Osteoblast (primary cell): ENCODE results near the gene STX10. TPM values are rescaled to one million over a fixed set of nuclear protein-coding genes. Genes with fewer than 3 reads are reported as not detected.
"Not testable (repeated sequence)": the region's sequence is repeated elsewhere in the genome, so short reads cannot be mapped to it uniquely, and the experiment has no call there.

Experiments
- DNase-seq: peaks from one replicate; pipeline ENCODE4 v3.0.0; 2011; ENCODE audit warnings: low spot score, mixed read lengths; ENCODE audit not compliant: insufficient read length; ENCODE audit errors: missing footprints
- H2AFZ ChIP-seq: 2 replicates; pipeline ENCODE4 v1.6.0; 2011; ENCODE audit warnings: mild to moderate bottlenecking, low read length
- H3K27ac ChIP-seq: 2 replicates; pipeline ENCODE4 v1.5.1; 2011; ENCODE audit warnings: mild to moderate bottlenecking, low read depth, low read length, moderate library complexity
- H3K27me3 ChIP-seq: 2 replicates; pipeline ENCODE4 v1.6.0; 2012; ENCODE audit warnings: mild to moderate bottlenecking, control low read depth, inconsistent platforms, low read length, moderate library complexity; ENCODE audit not compliant: insufficient read depth
- H3K36me3 ChIP-seq: 2 replicates; pipeline ENCODE4 v1.5.1; 2011; ENCODE audit warnings: mild to moderate bottlenecking, low read length, control low read depth, moderate library complexity; ENCODE audit not compliant: insufficient read depth
- H3K4me1 ChIP-seq: 2 replicates; pipeline ENCODE4 v1.5.1; 2011; ENCODE audit warnings: mild to moderate bottlenecking, low read length, control low read depth, moderate library complexity; ENCODE audit not compliant: insufficient read depth
- H3K4me2 ChIP-seq: 2 replicates; pipeline ENCODE4 v1.6.0; 2011; ENCODE audit warnings: mild to moderate bottlenecking, low read length; ENCODE audit not compliant: insufficient read depth
- H3K4me3 ChIP-seq: fragments of 200-600 bp; sonication (generic); 3 replicates; pipeline ENCODE4 v1.5.1; 2012; ENCODE audit warnings: mild to moderate bottlenecking, low read length, inconsistent platforms; ENCODE audit not compliant: insufficient read depth
- H3K79me2 ChIP-seq: 2 replicates; pipeline ENCODE4 v1.6.0; 2012; ENCODE audit warnings: mild to moderate bottlenecking, low read length, control low read depth, inconsistent platforms; ENCODE audit not compliant: insufficient read depth
- H3K9me3 ChIP-seq: 2 replicates; pipeline ENCODE4 v1.5.1; 2011; ENCODE audit warnings: low read depth, low read length, control low read depth
- H4K20me1 ChIP-seq: 2 replicates; pipeline ENCODE4 v1.6.0; 2012; ENCODE audit warnings: mild to moderate bottlenecking, low read length, control low read depth; ENCODE audit not compliant: insufficient read depth
- CTCF ChIP-seq: IDR thresholded peaks from 2 replicates; pipeline ENCODE4 v1.5.1; 2011; ENCODE audit warnings: mild to moderate bottlenecking, low read depth, low read length, moderate library complexity; ENCODE audit errors: extremely low read depth
- total RNA-seq: library from RNA; depleted of rRNA; stranded (reverse); fragments of >200 nt; gene quantifications from 2 replicates; pipeline ENCODE4 v1.2.3, GENCODE V29; 2012

The STX10 gene
- total RNA-seq, 1 donor, result 81.1 TPM

GRCh38 chr19:13190781-13191540 lies 40.8 kb upstream of the STX10 start:
- Histone ChIP-seq H3K79me2 (no peaks in the 10 kb centered on the region), H4K20me1 (no peaks in the 10 kb centered on the region), H3K27ac (no peak overlapping the region), H3K9me3 (no peaks in the 10 kb centered on the region), H3K4me3 (no peak overlapping the region), H3K4me1 (no peaks in the 10 kb centered on the region), H2AFZ (no peak overlapping the region), H3K4me2 (no peak overlapping the region), H3K27me3 (no peaks in the 10 kb centered on the region), H3K36me3 (no peaks in the 10 kb centered on the region)
- TF ChIP-seq CTCF, result no peak
- DNase-seq, result no peak

DNA sequence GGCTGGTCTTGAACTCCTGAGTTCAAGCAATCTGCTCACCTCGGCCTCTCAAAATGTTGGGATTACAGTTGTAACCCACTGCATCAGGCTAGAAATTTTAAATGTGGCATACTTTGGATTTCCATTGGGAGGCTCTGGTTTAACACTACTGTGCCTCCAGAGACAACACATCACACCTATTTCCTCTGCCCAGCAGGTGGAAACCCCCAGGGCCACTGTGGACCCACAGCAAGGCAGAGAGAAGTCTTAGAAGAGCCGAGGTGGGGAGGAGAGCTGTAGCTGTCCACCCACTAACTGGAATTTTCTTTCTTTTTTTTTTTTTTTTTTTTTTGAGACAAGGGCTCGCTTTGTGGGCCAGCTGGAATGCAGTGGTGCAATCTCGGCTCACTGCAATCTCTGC lies 39.4 kb upstream of the STX10 start:
- no peak overlapping the region for H3K27ac ChIP-seq
- H3K9me3 ChIP-seq, result no peaks in the 10 kb centered on the region
- H3K4me2 ChIP-seq, result no peak overlapping the region
- TF ChIP-seq CTCF, result no peak
- no peaks in the 10 kb centered on the region for H3K36me3 ChIP-seq
- no peak for DNase-seq
- no peaks in the 10 kb centered on the region for H3K79me2 ChIP-seq
- no peaks in the 10 kb centered on the region for H4K20me1 ChIP-seq
- H3K4me1 ChIP-seq, result no peaks in the 10 kb centered on the region
- no peaks in the 10 kb centered on the region for H3K27me3 ChIP-seq
- H3K4me3 ChIP-seq, result no peak overlapping the region
- H2AFZ ChIP-seq, result no peak overlapping the region

DNA sequence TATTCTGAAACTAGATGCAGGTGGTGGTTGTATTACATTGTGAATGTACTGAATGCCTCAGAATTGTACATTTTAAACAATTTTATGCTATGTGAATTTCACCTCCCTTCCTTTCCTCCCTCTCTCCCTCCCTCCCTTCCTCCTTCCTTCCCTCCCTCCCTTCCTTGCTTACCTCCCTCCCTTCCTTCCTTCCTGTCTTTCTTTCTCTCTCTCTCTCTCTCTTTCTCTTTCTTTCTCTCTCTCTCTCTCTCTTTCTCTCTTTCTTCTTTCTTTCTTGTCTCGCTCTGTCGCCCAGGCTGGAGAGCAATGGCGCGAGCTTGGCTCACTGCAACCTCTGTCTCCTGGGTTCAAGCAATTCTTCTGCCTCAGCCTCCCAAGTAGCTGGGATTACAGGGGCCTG lies 37.2 kb upstream of the STX10 start:
- no peak overlapping the region for H3K4me2 ChIP-seq
- TF ChIP-seq CTCF, result no peak
- H2AFZ ChIP-seq, result no peak overlapping the region
- DNase-seq, result no peak
- no peaks in the 10 kb centered on the region for H3K79me2 ChIP-seq
- H4K20me1 ChIP-seq, result no peaks in the 10 kb centered on the region
- no peaks in the 10 kb centered on the region for H3K27me3 ChIP-seq
- H3K4me3 ChIP-seq, result no peak overlapping the region
- no peaks in the 10 kb centered on the region for H3K4me1 ChIP-seq
- no peaks in the 10 kb centered on the region for H3K36me3 ChIP-seq
- no peak overlapping the region for H3K27ac ChIP-seq
- H3K9me3 ChIP-seq, result no peaks in the 10 kb centered on the region

DNA sequence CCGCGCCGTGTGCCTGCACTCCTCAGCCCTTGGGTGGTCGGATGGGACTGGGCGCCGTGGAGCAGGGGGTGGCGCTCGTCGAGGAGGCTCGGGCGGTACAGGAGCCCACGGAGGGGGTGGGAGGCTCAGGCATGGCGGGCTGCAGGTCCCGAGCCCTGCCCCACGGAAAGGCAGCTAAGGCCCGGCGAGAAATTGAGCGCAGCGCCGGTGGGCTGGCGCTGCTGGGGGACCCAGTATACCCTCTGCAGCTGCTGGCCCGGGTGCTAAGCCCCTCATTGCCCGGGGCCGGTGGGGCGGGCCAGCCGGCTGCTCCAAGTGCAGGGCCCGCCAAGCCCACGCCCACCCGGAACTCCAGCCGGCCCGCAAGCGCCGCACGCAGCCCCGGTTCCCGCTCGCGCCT lies 36.5 kb upstream of the STX10 start:
- not testable (repeated sequence) for H3K79me2 ChIP-seq, H3K4me1 ChIP-seq, H3K27ac ChIP-seq, H3K27me3 ChIP-seq, H3K4me3 ChIP-seq, H4K20me1 ChIP-seq, H2AFZ ChIP-seq, DNase-seq, H3K36me3 ChIP-seq, H3K4me2 ChIP-seq, H3K9me3 ChIP-seq

DNA sequence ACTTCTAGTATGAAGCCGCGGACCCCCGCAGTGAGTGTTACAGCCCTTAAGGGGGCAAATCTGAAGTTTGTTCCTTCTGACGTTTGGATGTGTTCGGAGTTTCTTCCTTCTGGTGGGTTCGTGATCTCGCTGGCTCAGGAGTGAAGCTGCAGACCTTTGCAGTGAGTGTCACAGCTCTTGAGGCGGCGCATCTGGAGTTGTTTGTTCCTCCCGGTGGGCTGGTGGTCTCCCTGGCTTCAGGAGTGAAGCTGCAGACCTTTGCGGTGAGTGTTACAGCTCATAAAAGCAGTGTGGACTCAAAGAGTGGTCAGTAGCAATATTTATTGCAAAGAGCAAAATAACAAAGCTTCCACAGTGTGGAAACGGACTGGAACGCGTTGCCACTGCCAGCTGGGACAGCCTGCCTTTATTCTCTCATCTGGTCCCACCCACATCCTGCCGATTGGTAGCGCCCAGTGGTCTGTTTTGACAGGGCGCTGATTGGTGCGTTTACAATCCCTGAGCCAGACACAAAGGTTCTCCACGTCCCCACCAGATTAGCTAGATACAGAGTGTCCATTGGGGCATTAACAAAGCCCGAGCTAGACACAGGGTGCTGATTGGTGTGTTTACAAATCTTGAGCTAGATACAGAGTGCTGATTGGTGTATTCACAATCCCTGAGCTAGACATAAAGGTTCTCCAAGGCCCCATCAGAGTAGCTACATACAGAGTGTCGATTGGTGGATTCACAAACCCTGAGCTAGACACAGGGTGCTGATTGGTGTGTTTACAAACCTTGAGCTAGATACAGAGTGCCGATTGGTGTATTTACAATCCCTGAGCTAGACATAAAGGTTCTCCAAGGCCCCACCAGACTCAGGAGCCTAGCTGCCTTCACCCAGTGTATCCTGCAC lies 35.8 kb upstream of the STX10 start:
- not testable (repeated sequence) for H3K4me1 ChIP-seq, H3K27ac ChIP-seq, H3K79me2 ChIP-seq

GRCh38 chr19:13184926-13185325 lies 34.8 kb upstream of the STX10 start:
- not testable (repeated sequence) for H4K20me1 ChIP-seq, H3K4me3 ChIP-seq, H3K27ac ChIP-seq, H3K36me3 ChIP-seq, H3K4me1 ChIP-seq, H3K27me3 ChIP-seq, DNase-seq, H3K4me2 ChIP-seq, H3K9me3 ChIP-seq, H2AFZ ChIP-seq, H3K79me2 ChIP-seq

More for the DNA sequence above, 35.8 kb upstream of the STX10 start:
- DNase-seq, H3K4me2 ChIP-seq, H4K20me1 ChIP-seq, H3K27me3 ChIP-seq, H3K4me3 ChIP-seq, H3K36me3 ChIP-seq, H3K9me3 ChIP-seq: not testable (repeated sequence)
- peak overlapping the region; percentile 67 for H2AFZ ChIP-seq
